Activated CD8-positive, alpha-beta T cell treated with anti-CD3 and anti-CD28 coated beads for 36 hours (primary cell): ENCODE data around the gene KCTD2. TPM values are rescaled to one million over a fixed set of nuclear protein-coding genes. Genes with fewer than 3 reads are reported as not detected.

Source experiments
- ATAC-seq: fragments of 200-7000 bp; cut with Tn5 transposase; one replicate; pipeline ENCODE4 v1.10.0; 2021; ENCODE audit warnings: mild to moderate bottlenecking, moderate library complexity
- CTCF ChIA-PET: fragments of 350-600 bp; sonication (Branson Sonifier 250); formaldehyde crosslinking; loops from one replicate; lab custom pipeline; 2021; ENCODE audit warnings: antibody characterized with exemption; lab: Charles Lee
- POLR2A ChIA-PET: fragments of 350-600 bp; sonication (Branson Sonifier 250); formaldehyde crosslinking; loops from one replicate; lab custom pipeline; 2021; ENCODE audit warnings: antibody characterized with exemption; lab: Charles Lee
- DNase-seq: peaks from one replicate; pipeline ENCODE4 v3.0.0-alpha.2; 2020
- H3K27ac Mint-ChIP-seq: one replicate; pipeline ENCODE4 v1.8.0; 2021; ENCODE audit warnings: mild to moderate bottlenecking, mixed read lengths
- H3K27me3 Mint-ChIP-seq: one replicate; pipeline ENCODE4 v1.8.0; 2021; ENCODE audit warnings: mixed read lengths
- H3K36me3 Mint-ChIP-seq: one replicate; pipeline ENCODE4 v1.8.0; 2021; ENCODE audit warnings: low read depth, mixed read lengths
- H3K4me1 Mint-ChIP-seq: one replicate; pipeline ENCODE4 v1.8.0; 2021; ENCODE audit warnings: low read depth, mixed read lengths
- H3K4me3 Mint-ChIP-seq: one replicate; pipeline ENCODE4 v1.8.0; 2021; ENCODE audit warnings: mild to moderate bottlenecking, moderate library complexity, mixed read lengths
- H3K9me3 Mint-ChIP-seq: one replicate; pipeline ENCODE4 v1.8.0; 2021; ENCODE audit warnings: mixed read lengths
- intact Hi-C: fragments of 100-400 bp; cut with micrococcal nuclease; formaldehyde crosslinking; loops from one replicate; pipeline ENCODE4 v1.10.0; 2022
- total RNA-seq, 2 experiments: library from RNA; stranded (reverse); gene quantifications; one replicate each; pipeline ENCODE4 v1.2.3, GENCODE V29; 2021
- TF ChIP-seq, protein P1 (sequence below): fragments of 200-600 bp; IDR thresholded peaks from one replicate; pipeline ENCODE4 v1.8.0; 2022; ENCODE audit warnings: antibody characterized with exemption, mild to moderate bottlenecking

KCTD2 gene, protein sequence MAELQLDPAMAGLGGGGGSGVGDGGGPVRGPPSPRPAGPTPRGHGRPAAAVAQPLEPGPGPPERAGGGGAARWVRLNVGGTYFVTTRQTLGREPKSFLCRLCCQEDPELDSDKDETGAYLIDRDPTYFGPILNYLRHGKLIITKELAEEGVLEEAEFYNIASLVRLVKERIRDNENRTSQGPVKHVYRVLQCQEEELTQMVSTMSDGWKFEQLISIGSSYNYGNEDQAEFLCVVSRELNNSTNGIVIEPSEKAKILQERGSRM
- 10 to 100 TPM; 10.5 to 11.4 TPM for total RNA-seq

DNA sequence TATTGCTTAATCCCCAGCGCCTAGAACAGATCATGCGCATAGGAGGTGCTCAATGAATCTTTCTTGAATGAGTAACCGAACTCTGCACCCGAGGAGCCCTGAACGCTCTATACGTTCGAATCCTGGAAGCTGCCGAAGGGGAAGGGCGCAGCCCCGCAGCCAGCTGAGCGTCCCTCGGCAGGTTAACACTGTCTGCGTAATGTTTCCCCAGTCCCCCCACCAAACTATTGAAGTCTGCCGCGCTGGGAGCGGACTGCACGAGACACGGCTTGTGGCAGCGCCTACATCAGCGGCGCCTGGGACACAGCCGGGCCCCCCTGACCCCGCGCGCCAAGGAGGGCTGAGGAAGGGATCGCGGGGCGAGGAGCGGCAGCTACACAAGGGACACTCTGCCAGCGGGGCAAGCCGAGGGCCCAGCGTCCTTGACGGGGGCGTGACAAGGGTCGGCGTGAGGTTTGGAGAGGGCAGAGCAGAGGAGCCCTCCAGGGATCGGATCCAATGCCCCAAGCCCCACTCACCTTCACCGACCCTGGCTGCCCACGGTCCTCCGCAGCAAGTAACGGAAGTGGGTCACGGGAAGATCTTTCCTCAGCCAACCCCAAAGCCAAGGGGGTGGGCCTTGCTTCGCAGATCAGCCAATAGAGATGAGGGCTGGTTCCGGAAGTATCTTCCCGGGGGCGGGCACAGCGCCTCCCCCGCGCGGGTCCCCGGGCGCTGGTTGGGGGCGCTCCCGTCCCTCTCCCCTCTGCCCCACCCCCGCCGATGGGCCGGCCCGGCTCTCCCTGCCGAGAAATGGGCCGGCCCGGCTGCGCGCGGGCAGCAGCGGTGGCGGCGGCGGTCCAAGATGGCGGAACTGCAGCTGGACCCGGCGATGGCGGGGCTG lies at the start of gene KCTD2, which contains the start of gene ATP5PD:
Gene KCTD2 (plus strand): TSS at position 819 of the 883 bp plus-strand sequence. CDS start 26 bp downstream, at position 845.
Gene ATP5PD (minus strand): TSS at position 563 of the 883 bp plus-strand sequence. CDS start 4,319 bp downstream, outside the sequence.
- Mint-ChIP-seq H3K4me1 (peaks cover 40% of the 10 kb centered on the region), H3K4me3 (peak within 1 kb of the TSS; percentile 98), H3K27me3 (no peaks in the 10 kb centered on the region), H3K27ac (peak within 1 kb of the TSS; percentile 92), H3K36me3 (peaks cover 7% of the 10 kb centered on the region), H3K9me3 (no peaks in the 10 kb centered on the region)
- ChIA-PET CTCF (interaction anchor here (0.5 to 1.2 kb wide), 4 partner anchors 35 to 184 kb away, joined by 3 to 4 read pairs (median 3); partner anchors contain the start of gene MRPL58), POLR2A (interaction anchor here (0.6 to 2.1 kb wide), 7 partner anchors 8 to 99 kb away, joined by 3 to 14 read pairs (median 5); partner anchors contain the start of gene MRPL58)
- intact Hi-C loops: no loop called here
- TF ChIP-seq, protein P1, sequence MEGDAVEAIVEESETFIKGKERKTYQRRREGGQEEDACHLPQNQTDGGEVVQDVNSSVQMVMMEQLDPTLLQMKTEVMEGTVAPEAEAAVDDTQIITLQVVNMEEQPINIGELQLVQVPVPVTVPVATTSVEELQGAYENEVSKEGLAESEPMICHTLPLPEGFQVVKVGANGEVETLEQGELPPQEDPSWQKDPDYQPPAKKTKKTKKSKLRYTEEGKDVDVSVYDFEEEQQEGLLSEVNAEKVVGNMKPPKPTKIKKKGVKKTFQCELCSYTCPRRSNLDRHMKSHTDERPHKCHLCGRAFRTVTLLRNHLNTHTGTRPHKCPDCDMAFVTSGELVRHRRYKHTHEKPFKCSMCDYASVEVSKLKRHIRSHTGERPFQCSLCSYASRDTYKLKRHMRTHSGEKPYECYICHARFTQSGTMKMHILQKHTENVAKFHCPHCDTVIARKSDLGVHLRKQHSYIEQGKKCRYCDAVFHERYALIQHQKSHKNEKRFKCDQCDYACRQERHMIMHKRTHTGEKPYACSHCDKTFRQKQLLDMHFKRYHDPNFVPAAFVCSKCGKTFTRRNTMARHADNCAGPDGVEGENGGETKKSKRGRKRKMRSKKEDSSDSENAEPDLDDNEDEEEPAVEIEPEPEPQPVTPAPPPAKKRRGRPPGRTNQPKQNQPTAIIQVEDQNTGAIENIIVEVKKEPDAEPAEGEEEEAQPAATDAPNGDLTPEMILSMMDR: no peak
- ATAC-seq (peak; percentile 95), DNase-seq (peak; percentile 96)

DNA sequence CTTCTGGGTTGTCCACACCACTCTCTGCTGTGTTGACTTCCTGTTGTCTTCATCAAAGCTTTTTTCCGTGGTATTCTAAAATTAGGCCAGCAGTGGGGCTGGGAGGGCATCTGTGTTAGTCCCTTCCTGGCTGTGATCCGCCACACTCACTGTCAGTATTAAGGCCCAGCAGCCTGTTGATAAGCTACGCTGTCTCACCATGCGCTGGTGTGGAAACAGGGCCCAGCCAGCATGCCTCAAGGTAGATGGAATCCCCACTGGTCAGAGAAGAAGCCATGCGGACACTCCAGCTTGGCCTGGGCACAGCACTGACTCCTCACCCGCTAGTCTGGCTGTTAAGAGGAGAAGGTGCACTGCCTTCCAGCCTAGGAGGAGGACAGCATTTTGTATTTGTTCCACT lies 48.2 kb upstream of the KCTD2 start:
- ChIA-PET POLR2A (interaction anchor here (2.2 kb wide), 1 partner anchor 13 kb away, joined by 10 read pairs; the partner anchor contains the start of gene MRPL58), CTCF (interaction anchor here (1.3 to 3.4 kb wide), 5 partner anchors 14 to 115 kb away, joined by 3 to 14 read pairs (median 3); partner anchors contain the start of gene MRPL58)
- H3K9me3 Mint-ChIP-seq: no peaks in the 10 kb centered on the region
- ATAC-seq (no peak), DNase-seq (no peak)
- H3K27me3 Mint-ChIP-seq: no peaks in the 10 kb centered on the region
- H3K4me1 Mint-ChIP-seq: peaks cover 7% of the 10 kb centered on the region
- no peak overlapping the region for H3K27ac Mint-ChIP-seq
- H3K36me3 Mint-ChIP-seq: no peaks in the 10 kb centered on the region
- no peak overlapping the region for H3K4me3 Mint-ChIP-seq
- TF ChIP-seq, protein P1: no peak
- intact Hi-C loops: no loop called here

DNA sequence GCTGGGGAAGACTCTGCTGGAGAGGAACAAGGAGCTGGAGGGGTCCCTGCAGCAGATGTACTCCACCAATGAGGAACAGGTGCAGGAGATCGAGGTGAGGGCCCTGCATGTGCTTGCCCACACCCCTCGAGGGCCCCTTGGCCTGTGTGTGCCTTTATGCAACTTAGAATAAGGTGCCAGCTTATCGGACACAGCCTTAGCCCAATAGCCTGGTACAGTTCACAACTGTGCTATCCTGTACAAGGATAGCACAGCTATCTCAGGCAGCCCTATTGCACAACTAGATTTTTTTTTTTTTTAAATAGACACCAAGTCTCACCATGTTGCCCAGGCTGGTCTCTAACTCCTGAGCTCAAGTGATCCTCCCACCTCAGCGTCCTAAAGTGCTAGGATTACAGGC lies 47.5 kb upstream of the KCTD2 start:
- no peaks in the 10 kb centered on the region for H3K27me3 Mint-ChIP-seq
- TF ChIP-seq, protein P1: no peak
- ChIA-PET CTCF (interaction anchor here (1.0 to 3.4 kb wide), 6 partner anchors 12 to 114 kb away, joined by 3 to 14 read pairs (median 3); partner anchors contain the start of genes CDR2L and MRPL58), POLR2A (interaction anchor here (2.2 kb wide), 1 partner anchor 12 kb away, joined by 10 read pairs; the partner anchor contains the start of gene MRPL58)
- H3K4me3 Mint-ChIP-seq: no peak overlapping the region
- intact Hi-C loops: no loop called here
- no peak overlapping the region for H3K27ac Mint-ChIP-seq
- no peaks in the 10 kb centered on the region for H3K36me3 Mint-ChIP-seq
- no peak for DNase-seq
- H3K9me3 Mint-ChIP-seq: no peaks in the 10 kb centered on the region
- H3K4me1 Mint-ChIP-seq: peaks cover 7% of the 10 kb centered on the region
- no peak for ATAC-seq

DNA sequence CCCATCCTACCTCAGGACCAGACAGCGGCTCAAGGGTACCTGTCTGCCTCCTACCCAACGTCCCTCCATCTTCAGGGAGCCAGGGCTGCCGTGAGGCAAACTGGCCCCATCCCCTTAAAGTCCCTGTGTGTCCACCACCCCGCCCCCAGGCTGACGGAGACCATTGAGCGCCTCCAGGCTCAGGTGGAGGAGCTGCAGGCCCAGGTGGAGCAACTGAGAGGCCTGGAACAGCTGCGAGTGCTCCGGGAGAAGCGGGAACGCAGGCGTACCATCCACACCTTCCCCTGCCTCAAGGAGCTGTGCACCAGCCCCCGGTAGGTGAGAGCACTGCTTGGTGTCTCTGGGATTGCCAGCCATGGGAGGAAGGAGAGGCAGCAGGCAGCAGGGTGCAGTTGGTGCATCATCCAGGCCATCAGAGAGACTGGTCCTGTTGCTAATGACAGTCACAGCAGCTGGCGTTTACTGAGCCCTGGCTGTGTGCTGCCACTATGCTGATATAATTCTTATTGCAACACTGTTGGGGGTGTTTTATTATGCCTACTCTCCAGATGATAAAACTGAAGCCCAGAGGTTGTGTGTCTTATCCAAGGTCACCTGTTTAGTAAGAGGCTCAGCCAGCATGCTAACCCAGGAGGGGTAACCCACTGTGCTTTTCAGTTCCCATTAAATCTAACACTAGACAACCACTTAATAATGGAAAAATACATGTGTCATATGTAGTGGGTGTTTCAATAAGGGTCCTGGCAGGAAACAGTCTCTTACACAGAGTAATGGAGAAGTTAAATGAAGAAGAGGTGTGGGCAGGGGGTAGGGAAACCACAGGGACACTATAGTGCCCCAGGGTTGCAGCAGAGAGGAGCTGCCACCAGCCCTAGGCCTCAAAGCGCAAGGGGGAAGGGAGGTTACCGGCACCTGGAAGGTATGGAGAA lies 44.8 kb upstream of the KCTD2 start:
- TF ChIP-seq, protein P1: no peak
- H3K9me3 Mint-ChIP-seq: no peaks in the 10 kb centered on the region
- CTCF ChIA-PET: interaction anchor here (0.8 to 2.2 kb wide), 4 partner anchors 10 to 211 kb away, joined by 3 to 6 read pairs (median 4); partner anchors contain the start of gene MRPL58
- no peak for DNase-seq
- no peak overlapping the region for H3K27ac Mint-ChIP-seq
- no peaks in the 10 kb centered on the region for H3K27me3 Mint-ChIP-seq
- POLR2A ChIA-PET: interaction anchor here (1.0 to 1.4 kb wide), 2 partner anchors 9 to 10 kb away, joined by 5 to 6 read pairs; partner anchors contain the start of gene MRPL58
- intact Hi-C loops: no loop called here
- H3K4me3 Mint-ChIP-seq: no peak overlapping the region
- peaks cover 7% of the 10 kb centered on the region for H3K4me1 Mint-ChIP-seq
- H3K36me3 Mint-ChIP-seq: no peaks in the 10 kb centered on the region
- peak; percentile 56 for ATAC-seq
